Smooth muscle cell (in vitro differentiated cells): Measurements from ENCODE around the gene MORC4. TPM values are rescaled to one million over a fixed set of nuclear protein-coding genes. Genes with fewer than 3 reads are reported as not detected.

ENCODE experiments used
- DNase-seq: peaks from one replicate; lab custom pipeline; 2025; ENCODE audit not compliant: unreplicated experiment; lab: John Stamatoyannopoulos, UW
- H2AFZ ChIP-seq: fragments of 200-600 bp; sonication (generic); 2 replicates; pipeline ENCODE4 v1.6.0; 2016; ENCODE audit warnings: antibody characterized with exemption, low read depth, mild to moderate bottlenecking
- H3F3A ChIP-seq: fragments of 200-600 bp; sonication (generic); 2 replicates; pipeline ENCODE4 v1.6.0; 2017; ENCODE audit warnings: antibody characterized with exemption, low read depth
- H3K27ac ChIP-seq: fragments of 200-600 bp; sonication (generic); 2 replicates; pipeline ENCODE4 v1.5.1; 2016; ENCODE audit warnings: low read depth, mild to moderate bottlenecking
- H3K27me3 ChIP-seq: fragments of 200-600 bp; sonication (generic); 2 replicates; pipeline ENCODE4 v1.6.1; 2016; ENCODE audit warnings: low read depth, mild to moderate bottlenecking
- H3K36me3 ChIP-seq: fragments of 200-600 bp; sonication (generic); 2 replicates; pipeline ENCODE4 v1.5.1; 2016; ENCODE audit warnings: low read depth
- H3K4me1 ChIP-seq: fragments of 200-600 bp; sonication (generic); 2 replicates; pipeline ENCODE4 v1.5.1; 2016; ENCODE audit warnings: low read depth
- H3K4me2 ChIP-seq: fragments of 200-600 bp; sonication (generic); 2 replicates; pipeline ENCODE4 v1.6.0; 2016; ENCODE audit warnings: mild to moderate bottlenecking
- H3K4me3 ChIP-seq: fragments of 200-600 bp; sonication (generic); 2 replicates; pipeline ENCODE4 v1.5.1; 2016; ENCODE audit warnings: mild to moderate bottlenecking
- H3K79me2 ChIP-seq: fragments of 200-600 bp; sonication (generic); 2 replicates; pipeline ENCODE4 v1.6.0; 2016; ENCODE audit warnings: low read depth, mild to moderate bottlenecking
- H3K9ac ChIP-seq: fragments of 200-600 bp; sonication (generic); 2 replicates; pipeline ENCODE4 v1.6.0; 2016; ENCODE audit warnings: low read depth
- H3K9me3 ChIP-seq: fragments of 200-600 bp; sonication (generic); replicated peaks from 2 replicates; pipeline ENCODE4 v1.5.1; 2016; ENCODE audit warnings: low read depth
- H4K20me1 ChIP-seq: fragments of 200-600 bp; sonication (generic); 2 replicates; pipeline ENCODE4 v1.6.0; 2016; ENCODE audit warnings: low read depth
- WGBS: methylation state at CpG from one replicate; pipeline ENCODE4 v1.1.7; 2016; ENCODE audit warnings: low lambda C conversion rate; 5-methylcytosine and 5-hydroxymethylcytosine counted together
- polyA plus RNA-seq: library from polyadenylated mRNA; unstranded; fragments of >200 nt; fragmentation: Nextera tagmentation; extraction: Ambion mirVana; gene quantifications from 2 replicates; pipeline ENCODE4 v1.2.1, GENCODE V29; 2016
- total RNA-seq: library from RNA; depleted of rRNA; stranded (reverse); fragments of >200 nt; gene quantifications from 2 replicates; pipeline ENCODE4 v1.2.3, GENCODE V29; 2014
- TF ChIP-seq, protein P1 (sequence below): fragments of 200-600 bp; sonication (generic); IDR thresholded peaks from 2 replicates; pipeline ENCODE4 v1.5.1; 2017; ENCODE audit warnings: borderline replicate concordance, mild to moderate bottlenecking, antibody characterized with exemption; ENCODE audit not compliant: insufficient read depth, poor library complexity, severe bottlenecking

MORC4 gene
- total RNA-seq (33.8 and 38.6 TPM in 2 replicates), polyA plus RNA-seq (22.9 and 27.1 TPM in 2 replicates)

DNA sequence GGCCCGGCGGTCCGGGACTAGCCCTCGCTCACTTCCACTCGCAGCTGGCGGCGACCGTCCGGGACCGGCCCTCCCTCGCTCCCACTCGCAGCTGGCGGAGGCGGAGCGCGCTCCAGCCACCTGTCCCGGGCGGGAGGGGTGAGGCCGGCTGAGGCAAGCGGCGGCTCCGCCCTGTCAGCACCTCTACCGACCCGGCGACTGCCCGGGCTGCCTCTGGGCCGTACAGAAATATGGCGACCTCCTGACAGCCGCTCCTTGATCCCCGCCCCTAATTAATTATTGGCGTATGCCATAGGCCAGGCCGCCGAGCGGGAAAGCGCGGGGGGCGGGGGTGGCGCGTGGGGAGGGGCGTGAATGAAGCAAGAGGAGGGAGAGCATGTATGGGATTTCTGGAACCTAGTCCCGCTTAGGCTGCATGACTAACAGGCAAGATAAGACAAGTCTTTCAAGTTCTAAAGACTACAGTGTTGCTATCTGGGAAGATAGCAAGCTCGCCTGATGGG is at the start of gene MORC4:
Gene MORC4 (minus strand): TSS at position 200 of the 503 bp plus-strand sequence. CDS start 243 bp downstream, outside the sequence.
- H4K20me1 ChIP-seq = peaks cover 26% of the 10 kb centered on the region
- 43% methylated on average over 35 of the region's 42 CpGs for WGBS
- DNase-seq = peak; percentile 34
- H3K9me3 ChIP-seq = no peaks in the 10 kb centered on the region
- H3K4me3 ChIP-seq = peak within 1 kb of the TSS; percentile 65
- peak within 1 kb of the TSS; percentile 60 for H3K9ac ChIP-seq
- H3F3A ChIP-seq = no peaks in the 10 kb centered on the region
- H3K36me3 ChIP-seq = no peaks in the 10 kb centered on the region
- TF ChIP-seq, protein P1, sequence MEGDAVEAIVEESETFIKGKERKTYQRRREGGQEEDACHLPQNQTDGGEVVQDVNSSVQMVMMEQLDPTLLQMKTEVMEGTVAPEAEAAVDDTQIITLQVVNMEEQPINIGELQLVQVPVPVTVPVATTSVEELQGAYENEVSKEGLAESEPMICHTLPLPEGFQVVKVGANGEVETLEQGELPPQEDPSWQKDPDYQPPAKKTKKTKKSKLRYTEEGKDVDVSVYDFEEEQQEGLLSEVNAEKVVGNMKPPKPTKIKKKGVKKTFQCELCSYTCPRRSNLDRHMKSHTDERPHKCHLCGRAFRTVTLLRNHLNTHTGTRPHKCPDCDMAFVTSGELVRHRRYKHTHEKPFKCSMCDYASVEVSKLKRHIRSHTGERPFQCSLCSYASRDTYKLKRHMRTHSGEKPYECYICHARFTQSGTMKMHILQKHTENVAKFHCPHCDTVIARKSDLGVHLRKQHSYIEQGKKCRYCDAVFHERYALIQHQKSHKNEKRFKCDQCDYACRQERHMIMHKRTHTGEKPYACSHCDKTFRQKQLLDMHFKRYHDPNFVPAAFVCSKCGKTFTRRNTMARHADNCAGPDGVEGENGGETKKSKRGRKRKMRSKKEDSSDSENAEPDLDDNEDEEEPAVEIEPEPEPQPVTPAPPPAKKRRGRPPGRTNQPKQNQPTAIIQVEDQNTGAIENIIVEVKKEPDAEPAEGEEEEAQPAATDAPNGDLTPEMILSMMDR = no peak
- H2AFZ ChIP-seq = peak within 1 kb of the TSS; percentile 74
- H3K27me3 ChIP-seq = no peaks in the 10 kb centered on the region
- peak within 1 kb of the TSS; percentile 87 for H3K4me2 ChIP-seq
- no peak within 1 kb of the TSS for H3K27ac ChIP-seq
- peaks cover 3% of the 10 kb centered on the region for H3K4me1 ChIP-seq
- peaks cover 25% of the 10 kb centered on the region for H3K79me2 ChIP-seq

- no peaks in the 10 kb centered on the region for H3F3A ChIP-seq
- H2AFZ ChIP-seq = no peak overlapping the region
- no peak overlapping the region for H3K27ac ChIP-seq
- no peak overlapping the region for H3K4me3 ChIP-seq
- 64% methylated on average over 1 of the region's 1 CpG for WGBS
- TF ChIP-seq, protein P1 = no peak
- no peaks in the 10 kb centered on the region for H3K36me3 ChIP-seq
- no peaks in the 10 kb centered on the region for H3K79me2 ChIP-seq
- H3K9ac ChIP-seq = no peak overlapping the region
- no peak overlapping the region for H3K4me2 ChIP-seq
- no peaks in the 10 kb centered on the region for H3K27me3 ChIP-seq
- no peak for DNase-seq
- no peaks in the 10 kb centered on the region for H4K20me1 ChIP-seq
- no peaks in the 10 kb centered on the region for H3K4me1 ChIP-seq
- no peaks in the 10 kb centered on the region for H3K9me3 ChIP-seq
Observed at GRCh38 chrX:107047622-107048021, 47.6 kb upstream of the MORC4 start.

DNA sequence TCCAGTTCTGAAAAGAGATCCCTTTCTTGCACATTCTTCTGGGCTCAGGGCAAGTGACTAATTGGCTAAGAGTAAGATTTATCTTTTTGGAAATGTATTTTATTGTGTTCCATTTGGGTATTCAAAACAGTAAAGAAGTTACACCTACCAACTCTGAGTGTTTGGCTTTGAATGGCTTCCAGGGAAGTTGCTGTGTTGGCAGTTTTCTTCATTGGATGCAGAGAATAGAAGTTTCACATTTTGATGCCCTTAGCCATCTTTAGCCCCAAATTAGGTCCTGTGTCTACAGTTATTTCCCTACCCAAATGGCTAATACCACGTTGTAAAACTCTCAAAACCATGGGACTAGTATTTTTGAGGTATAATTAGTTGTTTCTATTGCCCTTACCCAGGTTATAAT is 29.7 kb upstream of the MORC4 start:
- DNase-seq = no peak
- H2AFZ ChIP-seq = no peak overlapping the region
- 33% methylated on average over 1 of the region's 1 CpG for WGBS
- no peak overlapping the region for H3K9ac ChIP-seq
- no peaks in the 10 kb centered on the region for H3F3A ChIP-seq
- H4K20me1 ChIP-seq = no peaks in the 10 kb centered on the region
- H3K79me2 ChIP-seq = no peaks in the 10 kb centered on the region
- no peak overlapping the region for H3K4me2 ChIP-seq
- no peak overlapping the region for H3K27ac ChIP-seq
- no peaks in the 10 kb centered on the region for H3K4me1 ChIP-seq
- H3K9me3 ChIP-seq = no peaks in the 10 kb centered on the region
- no peak overlapping the region for H3K4me3 ChIP-seq
- no peaks in the 10 kb centered on the region for H3K36me3 ChIP-seq
- H3K27me3 ChIP-seq = no peaks in the 10 kb centered on the region
- TF ChIP-seq, protein P1 = no peak

GRCh38 chrX:107025545-107025944 is 25.5 kb upstream of the MORC4 start:
- Histone ChIP-seq H3K79me2 (no peaks in the 10 kb centered on the region), H4K20me1 (no peaks in the 10 kb centered on the region), H3K4me1 (no peaks in the 10 kb centered on the region), H3K9me3 (no peaks in the 10 kb centered on the region), H3K27me3 (no peaks in the 10 kb centered on the region), H2AFZ (no peak overlapping the region), H3K36me3 (no peaks in the 10 kb centered on the region), H3K9ac (no peak overlapping the region), H3F3A (no peaks in the 10 kb centered on the region), H3K27ac (no peak overlapping the region), H3K4me3 (no peak overlapping the region), H3K4me2 (no peak overlapping the region)
- WGBS = 37% methylated on average over 2 of the region's 2 CpGs
- TF ChIP-seq, protein P1 = peak; percentile 41
- no peak for DNase-seq
